ENCODE data around the gene IQGAP1.

The IQGAP1 gene

GRCh38 chr15:90423801-90424319 lies 35.8 kb downstream of the IQGAP1 start:
- H3K27me3 ChIP-seq (ENCODE audit: insufficient read depth, poor library complexity, severe bottlenecking) = no peaks in the 10 kb centered on the region
- no peak overlapping the region for H3K4me3 ChIP-seq (ENCODE audit: severe bottlenecking)
- H3K27ac ChIP-seq (ENCODE audit: poor library complexity, severe bottlenecking) = peak overlapping the region; percentile 1
- TF ChIP-seq, protein P1, sequence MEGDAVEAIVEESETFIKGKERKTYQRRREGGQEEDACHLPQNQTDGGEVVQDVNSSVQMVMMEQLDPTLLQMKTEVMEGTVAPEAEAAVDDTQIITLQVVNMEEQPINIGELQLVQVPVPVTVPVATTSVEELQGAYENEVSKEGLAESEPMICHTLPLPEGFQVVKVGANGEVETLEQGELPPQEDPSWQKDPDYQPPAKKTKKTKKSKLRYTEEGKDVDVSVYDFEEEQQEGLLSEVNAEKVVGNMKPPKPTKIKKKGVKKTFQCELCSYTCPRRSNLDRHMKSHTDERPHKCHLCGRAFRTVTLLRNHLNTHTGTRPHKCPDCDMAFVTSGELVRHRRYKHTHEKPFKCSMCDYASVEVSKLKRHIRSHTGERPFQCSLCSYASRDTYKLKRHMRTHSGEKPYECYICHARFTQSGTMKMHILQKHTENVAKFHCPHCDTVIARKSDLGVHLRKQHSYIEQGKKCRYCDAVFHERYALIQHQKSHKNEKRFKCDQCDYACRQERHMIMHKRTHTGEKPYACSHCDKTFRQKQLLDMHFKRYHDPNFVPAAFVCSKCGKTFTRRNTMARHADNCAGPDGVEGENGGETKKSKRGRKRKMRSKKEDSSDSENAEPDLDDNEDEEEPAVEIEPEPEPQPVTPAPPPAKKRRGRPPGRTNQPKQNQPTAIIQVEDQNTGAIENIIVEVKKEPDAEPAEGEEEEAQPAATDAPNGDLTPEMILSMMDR (IDR thresholded peaks at IDR 0.05; ENCODE audit: poor library complexity, severe bottlenecking) = no peak
- ATAC-seq (ENCODE audit: low read depth) = no peak
- H3K9me3 ChIP-seq (ENCODE audit: severe bottlenecking) = no peaks in the 10 kb centered on the region
- H3K36me3 ChIP-seq (ENCODE audit: low read depth) = peaks cover 35% of the 10 kb centered on the region
- DNase-seq (ENCODE audit: low spot score) = no peak
- H3K4me1 ChIP-seq (ENCODE audit: insufficient read depth, poor library complexity, severe bottlenecking) = peaks cover 40% of the 10 kb centered on the region

- 0 out of 3 replicates have a peak, but pooled peaks have one; percentile 13 for ATAC-seq (ENCODE audit: low read depth)
- Histone ChIP-seq H3K4me1 (ENCODE audit: insufficient read depth, poor library complexity, severe bottlenecking) (peaks cover 20% of the 10 kb centered on the region), H3K27ac (ENCODE audit: poor library complexity, severe bottlenecking) (peak overlapping the region; percentile 13), H3K27me3 (ENCODE audit: insufficient read depth, poor library complexity, severe bottlenecking) (no peaks in the 10 kb centered on the region), H3K9me3 (ENCODE audit: severe bottlenecking) (no peaks in the 10 kb centered on the region), H3K4me3 (ENCODE audit: severe bottlenecking) (no peak overlapping the region), H3K36me3 (ENCODE audit: low read depth) (peaks cover 53% of the 10 kb centered on the region)
- TF ChIP-seq, protein P1 (IDR thresholded peaks at IDR 0.05; ENCODE audit: poor library complexity, severe bottlenecking) = no peak
- DNase-seq (ENCODE audit: low spot score) = no peak
Observed at GRCh38 chr15:90425726-90426346, 37.8 kb downstream of the IQGAP1 start.

DNA sequence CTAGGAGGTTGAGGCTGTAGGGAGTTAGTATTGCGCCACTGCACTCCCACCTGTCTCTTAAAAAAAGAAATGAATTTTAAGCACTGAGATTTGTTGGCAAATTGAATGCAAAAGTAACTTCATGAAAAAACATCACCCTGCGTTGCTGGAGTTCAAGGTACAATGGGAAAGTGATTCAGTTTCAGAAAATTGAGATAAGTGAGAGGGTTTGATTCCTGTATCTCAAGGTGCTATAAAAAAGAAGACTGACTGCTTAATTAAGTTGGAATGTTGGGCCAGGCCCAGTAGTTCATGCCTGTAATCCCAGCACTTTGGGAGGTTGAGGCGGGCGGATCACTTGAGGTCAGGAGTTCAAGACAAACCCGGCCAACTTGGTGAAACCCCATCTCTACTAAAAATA lies 39.1 kb downstream of the IQGAP1 start:
- no peak overlapping the region for H3K27ac ChIP-seq (ENCODE audit: poor library complexity, severe bottlenecking)
- DNase-seq (ENCODE audit: low spot score) (no peak), ATAC-seq (ENCODE audit: low read depth) (no peak)
- no peaks in the 10 kb centered on the region for H3K9me3 ChIP-seq (ENCODE audit: severe bottlenecking)
- peaks cover 62% of the 10 kb centered on the region for H3K36me3 ChIP-seq (ENCODE audit: low read depth)
- H3K27me3 ChIP-seq (ENCODE audit: insufficient read depth, poor library complexity, severe bottlenecking) = no peaks in the 10 kb centered on the region
- TF ChIP-seq, protein P1 (IDR thresholded peaks at IDR 0.05; ENCODE audit: poor library complexity, severe bottlenecking) = no peak
- peaks cover 17% of the 10 kb centered on the region for H3K4me1 ChIP-seq (ENCODE audit: insufficient read depth, poor library complexity, severe bottlenecking)
- H3K4me3 ChIP-seq (ENCODE audit: severe bottlenecking) = no peak overlapping the region

DNA sequence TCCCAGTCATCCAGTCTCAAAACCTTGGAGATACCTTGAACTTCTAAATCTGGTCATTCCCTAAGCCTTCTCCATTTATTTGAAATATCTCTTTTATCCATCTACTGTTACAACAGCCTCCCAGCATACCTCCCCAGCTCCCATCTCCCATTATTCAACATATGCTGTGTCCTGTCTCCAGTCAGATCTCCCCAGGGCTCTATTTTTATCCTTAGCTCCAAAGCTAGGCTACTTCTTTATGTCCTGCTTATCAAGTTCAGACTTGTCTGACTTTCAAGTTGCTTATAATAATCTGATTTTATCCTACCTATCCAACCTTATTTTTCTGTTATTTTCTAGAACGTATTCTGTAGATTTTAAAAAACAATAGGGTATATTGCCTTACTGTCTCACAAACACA lies 44.2 kb downstream of the IQGAP1 start:
- peak overlapping the region; percentile 4 for H3K27ac ChIP-seq (ENCODE audit: poor library complexity, severe bottlenecking)

More for the DNA sequence above, 44.2 kb downstream of the IQGAP1 start:
- H3K9me3 ChIP-seq (ENCODE audit: severe bottlenecking) = no peaks in the 10 kb centered on the region
- H3K4me3 ChIP-seq (ENCODE audit: severe bottlenecking) = no peak overlapping the region
- no peaks in the 10 kb centered on the region for H3K27me3 ChIP-seq (ENCODE audit: insufficient read depth, poor library complexity, severe bottlenecking)
- TF ChIP-seq, protein P1 (IDR thresholded peaks at IDR 0.05; ENCODE audit: poor library complexity, severe bottlenecking) = no peak
- peaks cover 19% of the 10 kb centered on the region for H3K4me1 ChIP-seq (ENCODE audit: insufficient read depth, poor library complexity, severe bottlenecking)
- peaks cover 85% of the 10 kb centered on the region for H3K36me3 ChIP-seq (ENCODE audit: low read depth)
- peak; percentile 63; the same call in 2 of the 3 replicates for ATAC-seq (ENCODE audit: low read depth)
- DNase-seq (ENCODE audit: low spot score) = no peak

Data from RWPE2 (cell line).